ENCODE data around the gene PCNT.
"Not testable (repeated sequence)": the region's sequence is repeated elsewhere in the genome, so short reads cannot be mapped to it uniquely, and the experiment has no call there.

Gene PCNT

DNA sequence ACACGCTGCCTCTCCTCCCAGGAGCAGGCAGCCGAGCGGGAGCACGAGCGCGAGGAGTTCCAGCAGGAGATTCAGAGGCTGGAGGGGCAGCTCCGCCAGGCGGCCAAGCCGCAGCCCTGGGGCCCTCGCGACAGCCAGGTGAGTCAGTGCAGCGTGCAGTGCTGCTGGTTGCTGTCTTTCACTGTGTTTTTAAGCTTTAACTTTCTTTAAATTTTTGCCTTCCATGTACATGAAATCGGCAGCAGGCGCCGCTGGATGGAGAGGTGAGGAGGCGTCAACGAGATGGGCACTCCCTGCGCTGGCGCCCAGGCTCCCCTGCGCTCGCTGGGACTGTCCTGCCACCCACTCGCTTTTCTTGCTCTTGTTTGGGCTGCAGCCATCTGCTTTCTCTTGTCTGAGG, 74.0 kb downstream of the PCNT start:
- no peak overlapping the region for H3K4me3 ChIP-seq (ENCODE audit: low read depth, low read length)
- TF ChIP-seq, protein P1, sequence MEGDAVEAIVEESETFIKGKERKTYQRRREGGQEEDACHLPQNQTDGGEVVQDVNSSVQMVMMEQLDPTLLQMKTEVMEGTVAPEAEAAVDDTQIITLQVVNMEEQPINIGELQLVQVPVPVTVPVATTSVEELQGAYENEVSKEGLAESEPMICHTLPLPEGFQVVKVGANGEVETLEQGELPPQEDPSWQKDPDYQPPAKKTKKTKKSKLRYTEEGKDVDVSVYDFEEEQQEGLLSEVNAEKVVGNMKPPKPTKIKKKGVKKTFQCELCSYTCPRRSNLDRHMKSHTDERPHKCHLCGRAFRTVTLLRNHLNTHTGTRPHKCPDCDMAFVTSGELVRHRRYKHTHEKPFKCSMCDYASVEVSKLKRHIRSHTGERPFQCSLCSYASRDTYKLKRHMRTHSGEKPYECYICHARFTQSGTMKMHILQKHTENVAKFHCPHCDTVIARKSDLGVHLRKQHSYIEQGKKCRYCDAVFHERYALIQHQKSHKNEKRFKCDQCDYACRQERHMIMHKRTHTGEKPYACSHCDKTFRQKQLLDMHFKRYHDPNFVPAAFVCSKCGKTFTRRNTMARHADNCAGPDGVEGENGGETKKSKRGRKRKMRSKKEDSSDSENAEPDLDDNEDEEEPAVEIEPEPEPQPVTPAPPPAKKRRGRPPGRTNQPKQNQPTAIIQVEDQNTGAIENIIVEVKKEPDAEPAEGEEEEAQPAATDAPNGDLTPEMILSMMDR (IDR thresholded peaks at IDR 0.05; ENCODE audit: borderline replicate concordance, insufficient read depth, low read depth, low read length), result no peak

DNA sequence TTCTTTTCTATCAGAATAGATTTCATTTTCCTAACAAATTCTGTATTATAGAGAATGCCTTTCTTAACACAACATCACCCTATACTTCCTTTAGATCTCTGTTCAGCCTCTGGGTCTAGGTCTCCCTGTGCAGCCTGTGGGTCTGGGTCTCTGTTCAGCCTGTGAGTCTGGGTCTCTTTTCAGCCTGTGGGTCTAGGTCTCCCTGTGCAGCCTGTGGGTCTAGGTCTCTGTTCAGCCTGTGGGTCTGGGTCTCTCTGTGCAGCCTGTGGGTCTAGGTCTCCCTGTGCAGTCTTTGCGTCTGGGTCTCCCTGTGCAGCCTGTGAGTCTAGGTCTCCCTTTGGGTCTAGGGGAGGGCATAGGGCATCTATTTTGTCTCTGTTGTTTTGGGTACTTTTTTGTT, 75.2 kb downstream of the PCNT start:
- TF ChIP-seq, protein P1 (IDR thresholded peaks at IDR 0.05; ENCODE audit: borderline replicate concordance, insufficient read depth, low read depth, low read length), result no peak
- H3K4me3 ChIP-seq (ENCODE audit: low read depth, low read length), result no peak overlapping the region

DNA sequence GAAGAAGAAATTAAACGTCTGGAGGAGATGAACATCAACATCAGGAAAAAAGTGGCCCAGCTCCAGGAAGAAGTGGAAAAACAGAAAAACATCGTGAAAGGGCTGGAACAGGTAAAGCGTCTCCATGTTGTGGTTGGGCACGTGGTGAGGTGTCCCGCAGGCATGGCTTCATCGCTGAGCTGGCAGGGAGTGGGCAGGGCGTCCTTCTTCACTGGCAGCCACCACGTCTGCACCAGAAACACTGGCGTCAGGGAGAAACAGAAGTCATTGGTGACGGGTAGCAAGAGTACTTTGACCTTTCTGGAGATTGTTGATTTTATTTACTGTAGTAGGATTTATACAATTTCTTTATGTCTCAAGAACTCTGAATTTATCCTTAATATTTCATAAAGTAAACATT, 75.7 kb downstream of the PCNT start:
- TF ChIP-seq, protein P1 (IDR thresholded peaks at IDR 0.05; ENCODE audit: borderline replicate concordance, insufficient read depth, low read depth, low read length), result no peak

DNA sequence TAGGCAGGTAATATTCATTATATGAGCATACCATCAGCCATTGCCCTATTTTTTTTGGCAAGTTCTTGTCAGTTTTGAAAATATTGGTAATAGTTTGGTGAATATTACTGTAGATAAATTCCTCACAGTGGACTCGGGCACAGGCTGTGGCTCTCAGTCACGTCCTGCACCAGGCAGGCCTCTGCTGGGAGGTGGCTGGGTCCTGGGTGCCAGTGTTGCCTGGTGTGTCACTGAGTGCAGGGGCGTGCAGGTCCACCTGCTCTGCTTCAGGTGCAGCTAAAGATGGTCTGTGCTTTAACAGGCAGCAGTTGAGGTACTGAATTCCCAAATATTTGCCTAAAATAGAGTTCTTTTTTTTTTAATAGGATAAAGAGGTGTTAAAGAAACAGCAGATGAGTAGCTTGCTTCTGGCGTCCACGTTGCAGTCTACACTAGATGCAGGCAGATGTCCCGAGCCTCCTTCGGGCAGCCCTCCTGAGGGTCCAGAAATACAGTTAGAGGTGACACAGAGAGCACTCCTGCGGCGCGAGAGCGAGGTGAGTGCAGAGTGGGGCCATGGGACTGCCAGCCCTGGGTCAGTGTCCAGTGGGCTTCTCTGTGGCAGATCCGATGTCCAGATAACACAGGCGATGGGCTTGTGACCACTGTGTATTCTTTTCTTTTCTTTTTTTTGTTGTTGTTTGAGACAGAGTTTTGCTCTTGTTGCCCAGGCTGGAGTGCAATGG, 77.4 kb downstream of the PCNT start:
- H3K4me3 ChIP-seq (ENCODE audit: low read depth, low read length), result no peak overlapping the region

More for the DNA sequence above, 75.7 kb downstream of the PCNT start:
- no peak overlapping the region for H3K4me3 ChIP-seq (ENCODE audit: low read depth, low read length)

DNA sequence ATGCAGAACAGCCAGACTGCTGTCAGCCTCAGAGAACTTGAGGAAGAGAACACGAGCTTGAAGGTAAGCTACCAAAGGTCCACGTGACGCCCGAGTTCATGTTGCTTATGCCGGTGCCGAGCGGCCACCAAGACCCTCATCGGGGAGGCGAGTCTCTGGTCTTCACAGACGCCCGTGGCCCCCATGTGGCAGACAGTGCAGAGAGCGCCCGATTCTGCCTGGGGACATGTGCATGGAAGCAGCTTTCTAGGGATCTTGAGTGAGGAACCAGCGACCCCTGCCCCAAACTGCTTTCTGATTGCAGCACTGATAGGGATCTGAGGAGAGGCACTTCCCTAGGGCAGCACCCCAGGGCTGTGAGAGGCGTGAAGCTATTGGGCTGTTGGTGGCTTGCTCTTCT, 78.5 kb downstream of the PCNT start:
- no peak overlapping the region for H3K4me3 ChIP-seq (ENCODE audit: low read depth, low read length)
- TF ChIP-seq, protein P1 (IDR thresholded peaks at IDR 0.05; ENCODE audit: borderline replicate concordance, insufficient read depth, low read depth, low read length), result no peak

More for the DNA sequence above, 77.4 kb downstream of the PCNT start:
- TF ChIP-seq, protein P1 (IDR thresholded peaks at IDR 0.05; ENCODE audit: borderline replicate concordance, insufficient read depth, low read depth, low read length), result no peak

DNA sequence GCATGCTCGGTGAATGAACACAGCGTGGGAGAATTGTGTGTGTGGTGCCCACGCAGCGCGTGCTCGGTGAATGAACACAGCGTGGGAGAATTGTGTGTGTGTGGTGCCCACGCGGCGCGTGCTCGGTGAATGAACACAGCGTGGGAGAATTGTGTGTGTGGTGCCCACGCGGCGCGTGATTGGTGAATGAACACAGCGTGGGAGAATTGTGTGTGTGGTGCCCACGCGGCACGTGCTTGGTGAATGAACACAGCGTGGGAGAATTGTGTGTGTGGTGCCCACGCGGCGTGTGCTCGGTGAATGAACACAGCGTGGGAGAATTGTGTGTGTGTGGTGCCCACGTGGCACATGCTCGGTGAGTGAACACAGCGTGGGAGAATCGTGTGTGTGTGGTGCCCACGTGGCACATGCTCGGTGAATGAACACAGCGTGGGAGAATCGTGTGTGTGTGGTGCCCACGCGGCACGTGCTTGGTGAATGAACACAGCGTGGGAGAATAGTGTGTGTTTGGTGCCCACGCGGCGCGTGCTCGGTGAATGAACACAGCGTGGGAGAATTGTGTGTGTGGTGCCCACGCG, 79.4 kb downstream of the PCNT start:
- not testable (repeated sequence) for H3K4me3 ChIP-seq (ENCODE audit: low read depth, low read length)

DNA sequence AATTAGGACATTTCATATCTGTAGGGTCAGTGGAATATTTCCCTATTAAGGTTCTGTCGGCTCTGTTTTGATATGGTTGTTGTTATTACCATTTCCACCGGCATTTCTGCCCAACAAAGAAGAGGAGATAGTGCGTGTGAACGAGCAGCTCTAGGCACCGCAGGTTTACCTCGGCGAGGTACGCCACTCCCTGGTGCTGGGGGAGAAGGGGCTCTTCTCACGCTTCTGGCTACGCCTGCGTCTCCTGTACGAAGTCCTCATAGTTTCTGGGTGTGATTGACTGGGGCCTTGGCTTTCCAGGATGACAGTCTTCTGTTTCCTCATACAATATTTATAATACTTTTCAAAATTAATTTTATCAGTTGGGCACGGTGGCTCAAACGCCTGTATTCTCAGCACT, 80.3 kb downstream of the PCNT start:
- H3K4me3 ChIP-seq (ENCODE audit: low read depth, low read length), result no peak overlapping the region
- TF ChIP-seq, protein P1 (IDR thresholded peaks at IDR 0.05; ENCODE audit: borderline replicate concordance, insufficient read depth, low read depth, low read length), result no peak

All from GM12875 (cell line).